RWPE2 (cell line): ENCODE data around the gene MYH7.

Experiments used
- ATAC-seq: fragments of 200-7000 bp; cut with Tn5 transposase; 3 replicates; pipeline ENCODE4 v1.9.1; 2021; ENCODE audit warnings: low read depth
- DNase-seq: peaks from one replicate; pipeline ENCODE4 v3.0.0-alpha.2; 2020; ENCODE audit warnings: low spot score
- H3K27ac ChIP-seq: fragments of 450-650 bp; 2 replicates; pipeline ENCODE4 v1.5.1; 2017; ENCODE audit warnings: mild to moderate bottlenecking; ENCODE audit not compliant: poor library complexity, severe bottlenecking
- H3K27me3 ChIP-seq: fragments of 250-450 bp; sonication (Bioruptor Pico); 2 replicates; pipeline ENCODE4 v1.5.1; 2021; ENCODE audit warnings: mild to moderate bottlenecking, moderate library complexity; ENCODE audit not compliant: insufficient read depth, poor library complexity, severe bottlenecking
- H3K36me3 ChIP-seq: fragments of 250-450 bp; sonication (Bioruptor Pico); 2 replicates; pipeline ENCODE4 v1.5.1; 2020; ENCODE audit warnings: low read depth, mild to moderate bottlenecking, moderate library complexity
- H3K4me1 ChIP-seq: fragments of 250-450 bp; sonication (Bioruptor Pico); 2 replicates; pipeline ENCODE4 v1.5.1; 2021; ENCODE audit warnings: mild to moderate bottlenecking, moderate library complexity; ENCODE audit not compliant: insufficient read depth, poor library complexity, severe bottlenecking
- H3K4me3 ChIP-seq: fragments of 250-450 bp; sonication (Bioruptor Pico); 2 replicates; pipeline ENCODE4 v1.5.1; 2021; ENCODE audit warnings: mild to moderate bottlenecking, moderate library complexity; ENCODE audit not compliant: severe bottlenecking
- H3K9me3 ChIP-seq: fragments of 250-450 bp; sonication (Bioruptor Pico); 2 replicates; pipeline ENCODE4 v1.5.1; 2021; ENCODE audit warnings: mild to moderate bottlenecking, moderate library complexity; ENCODE audit not compliant: severe bottlenecking
- CTCF ChIP-seq: fragments of 450-650 bp; IDR thresholded peaks from one replicate; pipeline ENCODE4 v1.5.1; 2017; ENCODE audit warnings: mild to moderate bottlenecking, moderate library complexity; ENCODE audit not compliant: poor library complexity, severe bottlenecking

Gene MYH7

GRCh38 chr14:23481362-23481970, 46.0 kb upstream of the MYH7 start:
- 0 out of 3 replicates have a peak, but pooled peaks have one; percentile 20 for ATAC-seq
- Histone ChIP-seq H3K27me3 (no peaks in the 10 kb centered on the region), H3K9me3 (no peaks in the 10 kb centered on the region), H3K36me3 (peaks cover 49% of the 10 kb centered on the region), H3K27ac (no peak overlapping the region), H3K4me3 (no peak overlapping the region), H3K4me1 (no peaks in the 10 kb centered on the region)
- no peak for DNase-seq
- TF ChIP-seq CTCF = no peak

GRCh38 chr14:23478109-23478759, 42.8 kb upstream of the MYH7 start:
- Histone ChIP-seq H3K4me1 (no peaks in the 10 kb centered on the region), H3K27ac (no peak overlapping the region), H3K9me3 (no peaks in the 10 kb centered on the region), H3K27me3 (no peaks in the 10 kb centered on the region), H3K4me3 (no peak overlapping the region), H3K36me3 (peaks cover 81% of the 10 kb centered on the region)
- TF ChIP-seq CTCF = peak; percentile 89
- DNase-seq = no peak
- ATAC-seq = peak; percentile 65

GRCh38 chr14:23470947-23471346, 35.5 kb upstream of the MYH7 start:
- DNase-seq (no peak), ATAC-seq (no peak)
- no peaks in the 10 kb centered on the region for H3K9me3 ChIP-seq
- no peak overlapping the region for H3K4me3 ChIP-seq
- H3K27ac ChIP-seq = no peak overlapping the region
- H3K4me1 ChIP-seq = peaks cover 3% of the 10 kb centered on the region
- H3K27me3 ChIP-seq = no peaks in the 10 kb centered on the region
- no peak for TF ChIP-seq CTCF
- H3K36me3 ChIP-seq = peaks cover 61% of the 10 kb centered on the region

GRCh38 chr14:23469906-23470403, 34.5 kb upstream of the MYH7 start:
- Histone ChIP-seq H3K4me1 (peaks cover 3% of the 10 kb centered on the region), H3K27ac (peak overlapping the region; percentile 7), H3K9me3 (no peaks in the 10 kb centered on the region), H3K36me3 (peaks cover 51% of the 10 kb centered on the region), H3K4me3 (peak overlapping the region; percentile 78), H3K27me3 (no peaks in the 10 kb centered on the region)
- no peak for TF ChIP-seq CTCF
- DNase-seq (no peak), ATAC-seq (peak; percentile 21)
